NCI-H2196 treated with DMSO at 0.1 percent for 48 hours (cell line): ENCODE results near the gene RNF182.
"Not testable (repeated sequence)": the region's sequence is repeated elsewhere in the genome, so short reads cannot be mapped to it uniquely, and the experiment has no call there.

Experiments used
- DNase-seq: peaks from one replicate; lab custom pipeline; 2025; ENCODE audit not compliant: unreplicated experiment; lab: John Stamatoyannopoulos, UW

The RNF182 gene

GRCh38 chr6:13998356-13998755, 73.6 kb downstream of the RNF182 start:
- DNase-seq = no peak

- DNase-seq = no peak
These were observed 76.1 kb downstream of the RNF182 start for GRCh38 chr6:14000901-14001300.

DNA sequence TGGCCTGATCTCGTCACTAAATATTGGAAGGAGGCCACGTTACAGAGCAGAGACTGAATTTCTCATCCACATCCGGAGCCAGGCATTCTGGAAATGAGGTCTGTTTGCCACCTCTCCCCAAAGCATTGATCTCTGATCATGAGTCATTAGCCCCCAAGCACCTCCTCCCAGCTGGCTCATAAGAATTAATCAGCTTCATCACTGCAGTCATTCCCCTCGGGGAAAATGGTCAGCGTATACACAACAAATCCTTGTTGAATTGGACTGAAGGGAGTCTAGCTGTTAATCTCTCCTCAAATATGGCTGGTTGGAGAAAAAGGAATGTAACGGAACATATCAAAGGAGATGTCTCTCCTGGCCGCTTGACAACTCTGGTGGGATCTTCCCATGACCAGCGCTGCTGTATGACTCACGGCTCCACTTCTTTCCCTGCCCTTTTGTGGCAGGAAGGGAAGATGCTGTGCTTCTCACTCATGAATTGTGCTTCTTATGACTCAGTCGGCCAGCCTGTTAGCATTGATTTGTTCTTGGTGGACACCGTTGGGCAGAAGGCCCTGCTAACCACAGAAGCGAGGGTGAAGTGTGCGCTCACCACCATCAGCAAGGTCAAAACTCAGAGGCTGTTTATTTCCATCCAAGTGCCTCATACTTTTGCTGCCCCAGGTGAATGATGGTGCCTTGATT, 76.7 kb downstream of the RNF182 start:
- DNase-seq = no peak

- no peak for DNase-seq
These were observed 77.6 kb downstream of the RNF182 start for GRCh38 chr6:14002176-14002947.

DNA sequence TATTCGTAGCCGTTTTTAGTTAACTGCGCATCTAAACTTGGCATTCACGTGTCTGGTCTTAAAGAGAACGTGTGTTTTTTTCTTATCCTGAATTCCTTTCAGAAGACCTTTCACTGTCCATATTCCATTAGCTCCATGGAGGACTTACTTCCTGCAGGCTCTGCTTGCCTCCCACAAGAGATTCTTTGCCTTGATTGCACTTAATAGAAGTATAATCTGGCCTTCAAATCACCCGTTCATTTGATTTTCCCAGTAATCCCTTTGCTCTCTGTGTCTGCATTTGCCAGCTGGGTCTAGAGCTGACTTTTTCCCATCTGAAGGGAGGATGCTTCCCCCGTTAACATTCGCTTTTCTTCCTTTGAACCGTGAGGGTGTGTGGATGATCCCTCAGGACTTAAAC, 79.5 kb downstream of the RNF182 start:
- DNase-seq = no peak

DNA sequence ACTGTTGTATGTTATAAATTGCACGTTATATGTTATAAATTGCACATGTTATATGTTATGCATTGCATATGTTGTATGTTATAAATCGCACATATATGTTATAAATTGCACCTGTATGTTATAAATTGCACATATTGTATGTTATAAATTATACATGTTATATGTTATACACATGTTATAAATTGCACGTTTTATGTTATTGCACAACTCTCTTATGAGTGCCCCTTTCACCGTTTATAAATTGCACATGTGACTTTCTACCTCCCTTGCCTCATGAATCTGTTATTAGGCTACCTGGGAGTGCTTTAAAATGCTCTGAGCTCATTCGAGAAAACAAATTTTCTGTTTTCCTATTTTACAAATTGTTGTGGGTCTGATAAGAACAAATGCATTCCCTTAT, 84.1 kb downstream of the RNF182 start:
- no peak for DNase-seq

DNA sequence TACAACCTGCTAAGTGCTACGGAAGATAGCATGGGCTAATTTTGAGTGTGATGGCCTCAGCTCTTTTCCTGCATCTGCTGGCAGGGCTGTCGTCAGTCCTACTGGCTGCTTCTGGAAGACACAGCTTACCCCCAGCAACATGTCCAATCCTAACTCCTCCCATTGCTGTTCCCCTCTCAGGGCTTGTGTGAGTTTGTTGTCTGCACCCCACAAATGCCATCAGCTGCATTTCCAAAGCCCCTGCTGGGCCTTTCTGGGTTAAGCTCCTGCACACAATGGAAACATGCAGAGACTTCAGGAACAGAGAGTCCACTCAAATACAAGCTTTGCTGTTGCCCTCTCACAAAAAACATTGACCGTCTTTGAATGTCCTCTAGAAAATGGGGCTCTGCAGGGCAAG, 84.7 kb downstream of the RNF182 start:
- no peak for DNase-seq

- no peak for DNase-seq
These were observed 85.5 kb downstream of the RNF182 start for GRCh38 chr6:14010275-14010674.

- DNase-seq = no peak
These were observed 87.7 kb downstream of the RNF182 start for GRCh38 chr6:14012313-14013030.

- DNase-seq = no peak
These were observed 91.2 kb downstream of the RNF182 start for GRCh38 chr6:14015964-14016363.

- no peak for DNase-seq
These were observed 91.7 kb downstream of the RNF182 start for GRCh38 chr6:14016432-14016831.

DNA sequence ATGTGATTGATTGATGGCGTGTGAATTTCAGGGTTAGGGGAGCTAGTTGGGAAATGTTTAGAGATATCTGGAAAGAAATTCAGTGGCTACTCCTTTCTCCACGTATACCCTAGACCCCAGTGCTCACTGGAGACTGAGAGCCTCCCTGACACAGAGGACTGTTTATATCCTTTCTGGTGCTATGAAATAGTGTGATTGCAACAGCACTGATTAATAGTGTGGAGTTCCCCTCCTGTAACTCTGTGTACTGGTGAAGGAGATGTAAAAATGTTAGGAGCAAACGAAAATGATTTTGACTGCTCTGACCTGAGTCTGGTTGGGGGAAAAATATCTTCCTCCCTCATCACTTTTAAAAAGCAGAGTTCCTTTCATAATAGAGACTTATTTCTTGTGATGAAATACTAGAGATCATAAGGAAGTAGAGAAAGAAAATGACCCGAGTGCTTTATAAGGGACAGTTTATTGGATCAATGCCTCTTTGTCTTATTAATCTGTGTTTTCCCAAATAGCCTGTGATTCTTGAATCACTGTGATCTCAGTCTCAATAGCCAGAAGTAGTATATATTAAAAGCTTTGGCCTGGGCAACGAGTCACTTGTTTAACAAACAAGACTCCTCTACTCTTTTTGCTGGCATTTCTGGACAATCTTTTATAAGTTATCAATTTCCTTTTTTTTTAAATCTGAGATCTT, 92.3 kb downstream of the RNF182 start:
- DNase-seq = no peak

DNA sequence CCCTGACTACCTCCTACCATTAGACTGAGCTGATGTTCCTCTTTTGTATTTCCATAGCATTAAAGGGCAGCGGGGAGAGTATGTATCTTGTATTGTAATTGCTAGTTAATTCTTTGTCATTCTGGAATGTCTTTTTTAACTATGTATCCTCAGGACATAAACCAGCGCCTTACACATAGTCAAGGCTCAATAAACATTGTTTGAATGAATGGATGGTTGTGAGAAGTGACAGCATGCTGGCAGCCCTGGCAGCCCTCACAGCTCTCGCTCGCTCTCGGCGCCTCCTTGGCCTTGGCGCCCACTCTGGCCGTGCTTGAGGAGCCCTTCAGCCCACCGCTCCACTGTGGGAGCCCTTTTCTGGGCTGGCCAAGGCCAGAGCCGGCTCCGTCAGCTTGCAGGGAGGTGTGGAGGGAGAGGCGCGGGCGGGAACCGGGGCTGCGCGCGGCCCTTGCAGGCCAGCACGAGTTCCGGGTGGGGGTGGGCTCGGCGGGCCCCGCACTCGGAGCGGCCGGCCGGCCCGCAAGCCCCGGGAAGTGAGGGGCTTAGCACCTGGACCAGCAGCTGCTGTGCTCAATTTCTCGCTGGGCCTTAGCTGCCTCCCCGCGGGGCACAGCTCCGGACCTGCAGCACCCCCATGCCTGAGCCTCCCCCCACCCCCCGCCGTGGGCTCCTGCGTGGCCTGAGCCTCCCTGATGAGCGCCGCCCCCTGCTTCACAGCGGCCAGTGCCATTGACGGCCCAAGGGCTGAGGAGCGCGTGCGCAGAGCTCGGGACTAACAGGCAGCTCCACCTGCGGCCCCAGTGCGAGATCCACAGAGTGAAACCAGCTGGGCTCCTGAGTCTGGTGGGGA, 93.1 kb downstream of the RNF182 start:
- DNase-seq = no peak

GRCh38 chr6:14018559-14018958, 93.8 kb downstream of the RNF182 start:
- DNase-seq = not testable (repeated sequence)

DNA sequence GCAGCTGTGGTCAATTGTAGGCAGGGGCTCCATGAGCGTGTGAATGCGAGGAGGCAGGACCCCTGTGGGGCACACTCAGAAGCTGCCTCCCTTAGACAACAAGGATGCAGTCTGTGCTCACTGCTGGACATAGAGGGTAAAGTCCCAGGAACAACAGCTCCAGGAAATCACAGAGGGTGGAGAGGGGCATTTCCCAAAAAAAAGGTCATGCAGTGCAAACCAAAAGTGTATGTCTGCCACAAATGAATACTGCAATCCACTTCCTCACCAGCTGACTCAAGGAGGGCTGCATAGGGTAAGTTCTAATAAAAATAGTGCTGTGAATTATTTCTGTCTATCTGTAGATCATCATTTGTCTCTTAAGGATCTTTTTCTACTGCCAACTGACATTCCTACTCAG, 95.8 kb downstream of the RNF182 start:
- DNase-seq = no peak

GRCh38 chr6:14021449-14021848, 96.7 kb downstream of the RNF182 start:
- no peak for DNase-seq

GRCh38 chr6:14022673-14023072, 97.9 kb downstream of the RNF182 start:
- no peak for DNase-seq

DNA sequence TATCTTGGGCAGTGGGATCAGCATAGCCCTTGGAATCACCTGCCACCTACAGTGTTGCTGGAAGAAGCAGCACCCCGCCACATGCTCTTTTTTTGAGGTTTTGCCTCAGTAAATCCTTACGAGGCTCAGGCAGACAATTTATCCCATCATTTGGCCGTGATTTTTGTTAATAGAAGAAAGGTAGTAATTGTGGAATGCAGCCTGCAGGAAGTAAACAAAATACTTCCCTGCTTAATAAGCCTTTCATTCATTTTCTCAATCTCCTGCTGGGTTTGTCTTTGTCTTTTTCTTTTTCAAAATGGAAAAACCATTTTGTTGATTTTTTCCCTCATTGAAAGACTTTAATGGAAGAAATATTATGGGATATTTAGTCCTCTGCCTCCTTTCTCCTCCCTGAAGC, 99.1 kb downstream of the RNF182 start:
- DNase-seq = no peak

- no peak for DNase-seq
These were observed 100.4 kb downstream of the RNF182 start for GRCh38 chr6:14025160-14025559.

DNA sequence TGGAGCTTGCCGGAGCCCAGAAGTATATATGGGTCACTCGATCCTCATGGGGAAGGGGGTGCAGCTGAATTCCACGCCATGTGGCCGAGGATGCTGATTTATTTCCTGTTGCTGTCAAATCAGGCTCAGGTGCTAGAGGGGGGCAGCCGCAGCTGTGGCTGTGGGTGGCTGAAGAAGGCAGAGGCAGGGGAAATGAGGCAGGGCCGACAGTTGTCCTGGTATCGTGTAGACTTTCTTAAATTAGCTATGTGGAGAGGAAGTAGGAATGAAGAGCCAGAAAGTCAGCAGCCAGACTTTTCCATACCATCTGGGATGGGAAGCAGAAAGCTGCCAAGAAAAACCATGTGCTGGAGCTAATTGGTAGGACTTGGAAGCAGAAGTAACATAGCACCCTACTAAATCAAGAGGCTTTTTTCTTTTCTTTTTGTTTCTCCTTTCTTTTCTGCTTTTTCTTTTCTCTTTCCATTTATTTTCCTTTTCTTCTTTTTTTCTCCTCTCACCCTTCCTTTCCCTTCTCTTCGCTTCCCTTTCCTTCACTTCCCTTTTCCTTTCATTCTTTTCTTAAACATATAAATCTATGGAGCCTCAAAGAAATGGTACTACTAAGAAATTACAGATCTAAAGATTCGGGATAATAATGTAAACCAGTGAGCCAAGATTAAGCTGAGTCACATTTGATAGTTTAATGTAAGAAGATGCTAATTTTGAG, 102.2 kb downstream of the RNF182 start:
- no peak for DNase-seq
